ENCODE measurements around the gene IFNGR2.
A peak's percentile ranks its signal among the peaks of the same experiment; 100 is the strongest.
"Not testable (repeated sequence)": the region's sequence is repeated elsewhere in the genome, so short reads cannot be mapped to it uniquely, and the experiment has no call there.

The IFNGR2 gene

GRCh38 chr21:33370305-33370704, 32.9 kb upstream of the IFNGR2 start:
- Mint-ChIP-seq H3K4me1 (ENCODE audit: low read depth) (peaks cover 8% of the 10 kb centered on the region), H3K9me3 (peaks cover 15% of the 10 kb centered on the region), H3K27me3 (peaks cover 4% of the 10 kb centered on the region), H3K27ac (no peak overlapping the region), H3K4me3 (no peak overlapping the region), H3K36me3 (ENCODE audit: low read depth) (peaks cover 6% of the 10 kb centered on the region)
- no peak for DNase-seq

GRCh38 chr21:33371366-33371765, 31.8 kb upstream of the IFNGR2 start:
- H3K4me1 Mint-ChIP-seq (ENCODE audit: low read depth) = peaks cover 9% of the 10 kb centered on the region
- H3K27ac Mint-ChIP-seq = no peak overlapping the region
- peaks cover 6% of the 10 kb centered on the region for H3K36me3 Mint-ChIP-seq (ENCODE audit: low read depth)
- no peak overlapping the region for H3K4me3 Mint-ChIP-seq
- H3K27me3 Mint-ChIP-seq = peaks cover 5% of the 10 kb centered on the region
- DNase-seq = no peak
- H3K9me3 Mint-ChIP-seq = peaks cover 15% of the 10 kb centered on the region

GRCh38 chr21:33372582-33372981, 30.6 kb upstream of the IFNGR2 start:
- Mint-ChIP-seq H3K9me3 (peaks cover 8% of the 10 kb centered on the region), H3K4me3 (no peak overlapping the region)

GRCh38 chr21:33373451-33373850, 29.8 kb upstream of the IFNGR2 start:
- H3K4me3 Mint-ChIP-seq = no peak overlapping the region
- no peaks in the 10 kb centered on the region for H3K36me3 Mint-ChIP-seq (ENCODE audit: low read depth)
- H3K27me3 Mint-ChIP-seq = peaks cover 14% of the 10 kb centered on the region
- H3K4me1 Mint-ChIP-seq (ENCODE audit: low read depth) = peaks cover 9% of the 10 kb centered on the region
- no peak overlapping the region for H3K27ac Mint-ChIP-seq
- DNase-seq = no peak
- peaks cover 2% of the 10 kb centered on the region for H3K9me3 Mint-ChIP-seq

More at GRCh38 chr21:33372582-33372981, 30.6 kb upstream of the IFNGR2 start:
- Mint-ChIP-seq H3K27ac (no peak overlapping the region), H3K27me3 (peaks cover 11% of the 10 kb centered on the region), H3K36me3 (ENCODE audit: low read depth) (peaks cover under 1% of the 10 kb centered on the region), H3K4me1 (ENCODE audit: low read depth) (peaks cover 9% of the 10 kb centered on the region)
- no peak for DNase-seq

GRCh38 chr21:33374080-33374449, 29.1 kb upstream of the IFNGR2 start:
- H3K9me3 Mint-ChIP-seq = no peaks in the 10 kb centered on the region
- H3K4me3 Mint-ChIP-seq = no peak overlapping the region
- DNase-seq = no peak
- peaks cover 14% of the 10 kb centered on the region for H3K27me3 Mint-ChIP-seq
- peaks cover 11% of the 10 kb centered on the region for H3K4me1 Mint-ChIP-seq (ENCODE audit: low read depth)
- H3K27ac Mint-ChIP-seq = no peak overlapping the region
- no peaks in the 10 kb centered on the region for H3K36me3 Mint-ChIP-seq (ENCODE audit: low read depth)

DNA sequence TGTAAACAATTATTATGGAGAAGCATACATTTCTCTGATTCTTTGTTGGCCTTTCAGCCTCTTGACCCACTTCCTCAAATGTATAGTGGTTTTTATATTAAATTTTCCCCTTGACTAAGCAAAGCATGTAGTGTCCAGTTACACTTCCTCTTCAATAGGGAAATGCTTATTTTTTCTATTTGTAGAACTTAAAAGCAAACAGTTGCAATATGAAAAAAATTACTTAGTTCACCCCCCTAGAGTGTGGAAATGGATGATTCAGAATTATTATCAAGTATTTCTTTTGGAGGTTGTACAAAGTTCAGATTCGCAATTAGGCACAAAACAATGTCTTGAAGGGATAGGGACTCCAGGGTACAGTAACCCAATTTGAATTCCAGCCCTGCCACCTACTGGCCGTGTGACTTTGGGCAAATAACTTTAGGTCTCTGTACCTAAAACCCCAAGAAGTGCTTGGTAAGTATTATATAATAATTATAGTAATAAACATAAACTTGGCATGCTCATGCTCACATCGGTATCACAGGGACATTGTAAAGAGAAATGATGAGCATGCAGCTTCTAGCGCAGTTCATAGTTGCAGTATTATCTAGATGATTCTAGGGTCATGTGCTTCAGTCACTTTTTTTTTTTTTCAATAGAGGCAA, 28.6 kb upstream of the IFNGR2 start:
- H3K4me3 Mint-ChIP-seq = no peak overlapping the region
- DNase-seq = no peak
- H3K36me3 Mint-ChIP-seq (ENCODE audit: low read depth) = no peaks in the 10 kb centered on the region
- H3K27me3 Mint-ChIP-seq = peaks cover 14% of the 10 kb centered on the region
- H3K4me1 Mint-ChIP-seq (ENCODE audit: low read depth) = peaks cover 15% of the 10 kb centered on the region
- H3K9me3 Mint-ChIP-seq = no peaks in the 10 kb centered on the region
- H3K27ac Mint-ChIP-seq = no peak overlapping the region

DNA sequence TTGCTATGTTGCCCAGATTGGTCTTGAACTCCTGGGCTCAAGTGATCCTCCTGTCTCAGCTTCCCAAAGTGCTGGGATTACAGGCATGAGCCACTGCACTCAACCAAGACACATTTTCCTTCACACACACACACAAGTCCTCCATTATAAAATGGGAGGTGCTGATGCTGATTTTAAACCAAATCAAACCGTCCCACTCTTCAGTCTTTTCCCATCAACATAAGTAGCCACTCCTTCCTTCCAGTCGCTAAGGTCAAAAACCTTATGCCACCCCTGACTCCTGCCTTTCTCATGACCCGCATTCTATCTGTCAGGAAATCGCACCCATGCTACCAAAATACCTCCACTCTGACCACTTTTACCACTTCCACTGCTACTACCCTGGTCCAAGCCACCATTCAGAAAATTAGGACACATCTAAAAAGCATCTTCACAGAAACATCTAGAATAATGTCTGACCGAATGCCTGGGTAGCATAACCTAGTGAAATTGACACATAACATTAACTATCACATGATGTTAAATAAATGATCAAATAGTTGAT, 28.0 kb upstream of the IFNGR2 start:
- Mint-ChIP-seq H3K4me3 (no peak overlapping the region), H3K27me3 (peaks cover 14% of the 10 kb centered on the region), H3K36me3 (ENCODE audit: low read depth) (no peaks in the 10 kb centered on the region), H3K27ac (no peak overlapping the region), H3K9me3 (no peaks in the 10 kb centered on the region), H3K4me1 (ENCODE audit: low read depth) (peaks cover 21% of the 10 kb centered on the region)
- no peak for DNase-seq

DNA sequence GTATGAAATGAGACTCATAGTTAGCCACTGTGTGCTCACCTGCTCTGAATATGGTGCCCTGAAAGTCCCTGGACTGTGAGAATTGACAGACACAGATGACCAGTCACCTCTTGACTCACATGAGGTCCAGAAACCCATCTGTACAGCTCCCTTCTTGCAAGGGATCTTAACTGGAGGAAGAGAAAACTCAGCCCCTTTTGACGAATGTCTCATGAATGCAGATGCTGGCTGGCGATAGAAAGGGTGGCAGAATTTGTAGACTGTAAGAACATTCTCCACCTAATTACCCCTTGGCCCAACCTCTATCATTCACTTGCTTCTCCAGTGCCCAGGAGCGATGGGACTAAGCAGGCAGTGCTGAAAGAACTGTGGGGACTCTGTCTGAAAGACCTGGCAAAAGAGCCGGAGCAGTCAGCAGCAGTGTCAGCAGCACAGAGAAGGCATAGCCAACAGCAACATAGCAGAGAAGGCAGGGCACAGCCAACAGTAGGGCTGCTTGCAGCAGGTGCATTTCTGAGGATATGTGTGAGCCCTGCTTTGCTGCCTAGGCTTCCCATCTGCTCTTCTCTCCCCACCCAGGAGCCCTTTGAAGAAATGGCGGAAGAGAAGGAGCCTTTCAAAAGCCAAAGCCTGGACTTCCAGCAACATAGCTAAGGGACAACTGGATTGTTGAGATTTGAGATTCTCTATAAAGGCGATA, 25.8 kb upstream of the IFNGR2 start:
- H3K4me1 Mint-ChIP-seq (ENCODE audit: low read depth) = peaks cover 41% of the 10 kb centered on the region
- H3K36me3 Mint-ChIP-seq (ENCODE audit: low read depth) = no peaks in the 10 kb centered on the region
- DNase-seq = no peak
- H3K27ac Mint-ChIP-seq = no peak overlapping the region
- peaks cover 14% of the 10 kb centered on the region for H3K27me3 Mint-ChIP-seq
- no peak overlapping the region for H3K4me3 Mint-ChIP-seq
- H3K9me3 Mint-ChIP-seq = no peaks in the 10 kb centered on the region

- Mint-ChIP-seq H3K4me1 (ENCODE audit: low read depth) (peaks cover 48% of the 10 kb centered on the region), H3K27ac (no peak overlapping the region), H3K27me3 (peaks cover 14% of the 10 kb centered on the region), H3K9me3 (no peaks in the 10 kb centered on the region), H3K4me3 (no peak overlapping the region), H3K36me3 (ENCODE audit: low read depth) (no peaks in the 10 kb centered on the region)
- no peak for DNase-seq
These were observed 25.1 kb upstream of the IFNGR2 start for GRCh38 chr21:33378081-33378480.

DNA sequence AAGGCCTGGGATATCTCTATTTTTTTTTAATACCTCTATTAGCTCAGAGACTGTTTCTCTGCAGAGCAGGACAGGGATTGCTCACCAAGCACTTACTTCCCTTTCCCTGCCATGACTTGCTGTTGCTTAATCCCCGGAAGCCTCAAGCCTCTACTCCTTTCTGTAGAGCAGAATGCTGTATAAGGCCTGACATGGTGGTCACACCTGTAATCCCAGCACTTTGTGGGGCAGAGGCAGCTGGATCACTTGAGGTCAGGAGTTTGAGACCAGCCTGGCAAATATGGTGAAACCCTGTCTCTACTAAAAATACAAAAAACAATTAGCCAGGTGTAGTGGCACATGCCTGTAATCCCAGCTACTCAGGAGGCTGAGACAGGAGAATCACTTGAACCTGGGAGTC, 23.3 kb upstream of the IFNGR2 start:
- Mint-ChIP-seq H3K27ac (peak overlapping the region; percentile 83), H3K4me1 (ENCODE audit: low read depth) (peaks cover 61% of the 10 kb centered on the region), H3K4me3 (peak overlapping the region; percentile 36), H3K27me3 (peaks cover 19% of the 10 kb centered on the region)
- not testable (repeated sequence) for H3K9me3 Mint-ChIP-seq; H3K36me3 Mint-ChIP-seq (ENCODE audit: low read depth); DNase-seq

DNA sequence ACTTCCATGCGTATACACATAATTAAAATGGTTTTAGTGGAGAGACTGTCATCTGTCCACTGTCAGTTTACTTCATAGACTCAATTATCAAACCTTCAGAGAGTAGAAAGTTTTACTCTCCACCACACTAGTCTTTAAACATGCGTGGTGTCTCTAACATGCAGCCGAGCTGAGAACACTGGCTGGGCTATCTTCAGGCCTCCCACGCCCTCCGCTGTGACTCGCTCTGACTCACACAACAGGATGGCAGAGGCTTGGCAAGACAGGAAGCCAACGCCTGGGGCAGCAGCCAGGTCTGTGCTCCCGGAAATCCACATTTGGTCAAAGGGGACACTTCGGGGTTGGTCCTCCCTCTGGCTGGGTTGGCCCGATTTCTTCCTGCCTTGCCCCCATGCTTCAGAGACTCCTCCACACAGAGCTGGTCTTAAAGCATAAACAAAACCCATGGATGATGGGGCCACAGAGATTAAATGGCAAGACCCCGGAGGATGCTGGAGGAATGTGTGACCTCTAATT, 22.7 kb upstream of the IFNGR2 start:
- H3K4me1 Mint-ChIP-seq (ENCODE audit: low read depth) = peaks cover 63% of the 10 kb centered on the region
- H3K4me3 Mint-ChIP-seq = peak overlapping the region; percentile 36
- H3K36me3 Mint-ChIP-seq (ENCODE audit: low read depth) = no peaks in the 10 kb centered on the region
- H3K27ac Mint-ChIP-seq = peak overlapping the region; percentile 83
- H3K9me3 Mint-ChIP-seq = no peaks in the 10 kb centered on the region
- H3K27me3 Mint-ChIP-seq = peaks cover 20% of the 10 kb centered on the region
- DNase-seq = peak; percentile 89

- not testable (repeated sequence) for H3K27ac Mint-ChIP-seq; DNase-seq; H3K4me3 Mint-ChIP-seq; H3K36me3 Mint-ChIP-seq (ENCODE audit: low read depth); H3K9me3 Mint-ChIP-seq
- H3K27me3 Mint-ChIP-seq = peaks cover 22% of the 10 kb centered on the region
- peaks cover 64% of the 10 kb centered on the region for H3K4me1 Mint-ChIP-seq (ENCODE audit: low read depth)
These were observed 21.8 kb upstream of the IFNGR2 start for GRCh38 chr21:33381381-33381780.

- H3K36me3 Mint-ChIP-seq (ENCODE audit: low read depth) = no peaks in the 10 kb centered on the region
These were observed 19.9 kb upstream of the IFNGR2 start for GRCh38 chr21:33383056-33383888.

DNA sequence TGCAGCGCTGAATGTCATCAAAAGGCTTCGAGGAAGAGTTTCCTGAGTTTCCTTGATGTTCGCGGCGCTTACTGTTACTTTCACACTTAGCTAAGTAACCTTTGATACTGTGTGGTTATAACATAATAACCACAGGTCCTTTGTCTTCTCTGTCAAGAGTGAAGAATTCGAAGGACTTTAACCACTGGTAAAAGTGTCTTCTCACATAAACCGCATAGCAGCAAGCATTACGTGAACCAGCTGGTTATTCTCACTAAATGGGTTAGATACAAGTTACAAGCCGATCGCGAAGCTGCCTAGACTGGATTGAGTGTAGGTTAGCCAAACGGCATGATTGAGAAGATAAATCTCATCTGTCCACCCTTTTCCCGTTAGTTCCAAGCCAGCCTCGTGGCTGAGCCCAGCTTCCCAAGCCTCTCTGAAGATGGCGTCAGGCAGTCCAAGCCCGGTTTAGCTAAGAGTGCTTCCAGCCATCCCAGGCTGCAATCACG, 18.3 kb upstream of the IFNGR2 start:
- H3K27ac Mint-ChIP-seq = peak overlapping the region; percentile 75
- peaks cover 55% of the 10 kb centered on the region for H3K4me1 Mint-ChIP-seq (ENCODE audit: low read depth)
- peaks cover 36% of the 10 kb centered on the region for H3K27me3 Mint-ChIP-seq
- DNase-seq = no peak
- no peak overlapping the region for H3K4me3 Mint-ChIP-seq
- H3K36me3 Mint-ChIP-seq (ENCODE audit: low read depth) = no peaks in the 10 kb centered on the region
- H3K9me3 Mint-ChIP-seq = no peaks in the 10 kb centered on the region

More at GRCh38 chr21:33383056-33383888, 19.9 kb upstream of the IFNGR2 start:
- Mint-ChIP-seq H3K27ac (peak overlapping the region; percentile 83), H3K9me3 (no peaks in the 10 kb centered on the region), H3K4me1 (ENCODE audit: low read depth) (peaks cover 64% of the 10 kb centered on the region), H3K27me3 (peaks cover 24% of the 10 kb centered on the region), H3K4me3 (peak overlapping the region; percentile 65)
- DNase-seq = peak; percentile 72
